Measurements from ENCODE around the gene KDM4B. TPM values are rescaled to one million over a fixed set of nuclear protein-coding genes. Genes with fewer than 3 reads are reported as not detected.
A peak's percentile ranks its signal among the peaks of the same experiment; 100 is the strongest.

The KDM4B gene
- total and polyA plus RNA-seq, 10 of the 15 experiments (the other 5 are each of a cell fraction or from before 2014, with no cell fraction given), result 0.47 to 49.6 (median 16.2) TPM

DNA sequence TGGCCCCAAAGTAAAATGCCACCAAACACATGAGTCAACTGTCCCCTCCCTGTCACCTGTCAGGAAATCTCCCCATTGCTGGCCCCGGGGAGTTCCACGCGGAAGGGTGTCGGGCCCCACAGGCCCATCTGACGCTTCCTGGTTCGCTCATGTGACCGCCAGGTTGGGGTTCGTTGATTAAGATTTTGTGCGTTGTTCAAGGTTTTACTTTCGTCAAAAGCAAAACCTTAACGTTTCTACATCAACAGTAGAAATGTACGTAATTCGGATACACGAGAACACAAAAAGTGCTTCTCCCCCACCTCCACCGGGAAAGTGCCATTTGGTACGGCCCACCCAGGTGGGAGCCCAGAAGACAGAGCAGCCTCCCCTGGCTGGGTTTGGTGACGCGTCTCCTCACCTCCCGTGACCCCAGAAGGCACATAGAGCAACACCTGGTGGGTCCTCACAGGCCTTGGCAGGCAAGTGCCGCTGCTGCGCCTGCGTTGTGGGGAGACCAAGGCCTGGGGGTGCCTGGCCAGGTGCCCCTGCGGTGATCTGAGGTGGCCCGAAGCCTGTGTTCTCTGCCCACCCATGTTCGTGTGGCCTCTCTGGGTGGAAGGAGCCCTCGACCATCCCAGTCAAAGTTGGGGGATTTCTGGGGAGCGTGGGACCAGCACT, 161.6 kb downstream of the KDM4B start (continued):
- TF ChIP-seq SIX5 (IDR thresholded peaks at IDR 0.05; ENCODE audit: low read depth, low read length, severe bottlenecking), result no peak
- peak; percentile 73; the same call in 1 of the 2 replicates for TF ChIP-seq CREM (IDR thresholded peaks at IDR 0.05; ENCODE audit: low read depth)
- TF ChIP-seq PKNOX1 (IDR thresholded peaks at IDR 0.05), result peak; percentile 79
- TF ChIP-seq, protein P1, sequence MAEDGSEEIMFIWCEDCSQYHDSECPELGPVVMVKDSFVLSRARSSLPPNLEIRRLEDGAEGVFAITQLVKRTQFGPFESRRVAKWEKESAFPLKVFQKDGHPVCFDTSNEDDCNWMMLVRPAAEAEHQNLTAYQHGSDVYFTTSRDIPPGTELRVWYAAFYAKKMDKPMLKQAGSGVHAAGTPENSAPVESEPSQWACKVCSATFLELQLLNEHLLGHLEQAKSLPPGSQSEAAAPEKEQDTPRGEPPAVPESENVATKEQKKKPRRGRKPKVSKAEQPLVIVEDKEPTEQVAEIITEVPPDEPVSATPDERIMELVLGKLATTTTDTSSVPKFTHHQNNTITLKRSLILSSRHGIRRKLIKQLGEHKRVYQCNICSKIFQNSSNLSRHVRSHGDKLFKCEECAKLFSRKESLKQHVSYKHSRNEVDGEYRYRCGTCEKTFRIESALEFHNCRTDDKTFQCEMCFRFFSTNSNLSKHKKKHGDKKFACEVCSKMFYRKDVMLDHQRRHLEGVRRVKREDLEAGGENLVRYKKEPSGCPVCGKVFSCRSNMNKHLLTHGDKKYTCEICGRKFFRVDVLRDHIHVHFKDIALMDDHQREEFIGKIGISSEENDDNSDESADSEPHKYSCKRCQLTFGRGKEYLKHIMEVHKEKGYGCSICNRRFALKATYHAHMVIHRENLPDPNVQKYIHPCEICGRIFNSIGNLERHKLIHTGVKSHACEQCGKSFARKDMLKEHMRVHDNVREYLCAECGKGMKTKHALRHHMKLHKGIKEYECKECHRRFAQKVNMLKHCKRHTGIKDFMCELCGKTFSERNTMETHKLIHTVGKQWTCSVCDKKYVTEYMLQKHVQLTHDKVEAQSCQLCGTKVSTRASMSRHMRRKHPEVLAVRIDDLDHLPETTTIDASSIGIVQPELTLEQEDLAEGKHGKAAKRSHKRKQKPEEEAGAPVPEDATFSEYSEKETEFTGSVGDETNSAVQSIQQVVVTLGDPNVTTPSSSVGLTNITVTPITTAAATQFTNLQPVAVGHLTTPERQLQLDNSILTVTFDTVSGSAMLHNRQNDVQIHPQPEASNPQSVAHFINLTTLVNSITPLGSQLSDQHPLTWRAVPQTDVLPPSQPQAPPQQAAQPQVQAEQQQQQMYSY (CRISPR knock-in tag; IDR thresholded peaks at IDR 0.05), result no peak
- peak; percentile 88; the same call in 1 of the 2 replicates for TF ChIP-seq MTA3 (IDR thresholded peaks at IDR 0.05; ENCODE audit: borderline replicate concordance, low read length)
- 0 out of 2 replicates have a peak, but pooled peaks have one; percentile 29 for TF ChIP-seq NRF1 (conservative IDR thresholded peaks at IDR 0.05; ENCODE audit: low read depth, low read length)
- TF ChIP-seq KDM1A (IDR thresholded peaks at IDR 0.05; ENCODE audit: borderline replicate concordance), result no peak
- no peak; the same call in 1 of the 2 replicates for TF ChIP-seq JUNB (IDR thresholded peaks at IDR 0.05)
- TF ChIP-seq ETV6 (conservative IDR thresholded peaks at IDR 0.05 in 1 of 2, IDR thresholded peaks at IDR 0.05 in 1 of 2; ENCODE audit: borderline replicate concordance in 1 of 2, low read depth in 1 of 2), result 0 out of 4 replicates have a peak, but pooled peaks of 1 of the 2 experiments have one; percentile 12
- 0 out of 2 replicates have a peak, but pooled peaks have one; percentile 44 for TF ChIP-seq NFIC (IDR thresholded peaks at IDR 0.05; ENCODE audit: low read depth, low read length)
- TF ChIP-seq SKIL (IDR thresholded peaks at IDR 0.05; ENCODE audit: low read depth, poor library complexity, severe bottlenecking), result peak; percentile 54
- no peak for TF ChIP-seq GABPA (IDR thresholded peaks at IDR 0.05; ENCODE audit: low read depth)
- no peak for TF ChIP-seq SREBF2 (IDR thresholded peaks at IDR 0.05; ENCODE audit: low read length)
- TF ChIP-seq ZNF622 (IDR thresholded peaks at IDR 0.05), result no peak
- TF ChIP-seq SMARCA5 (IDR thresholded peaks at IDR 0.05), result peak; percentile 89
- TF ChIP-seq IKZF2 (IDR thresholded peaks at IDR 0.05), result no peak; a peak in 1 of 4 replicates
- TF ChIP-seq CBX3 (IDR thresholded peaks at IDR 0.05; ENCODE audit: borderline replicate concordance, low read depth), result no peak
- peak; percentile 52; the same call in 1 of the 2 replicates for TF ChIP-seq JUND (IDR thresholded peaks at IDR 0.05; ENCODE audit: low read depth, low read length)
- no peak; the same call in none of the 2 replicates for TF ChIP-seq IRF4 (IDR thresholded peaks at IDR 0.05; ENCODE audit: low read depth, low read length)
- 0 out of 2 replicates have a peak, but pooled peaks have one; percentile 8 for TF ChIP-seq RAD21 (IDR thresholded peaks at IDR 0.05; ENCODE audit: insufficient read depth, low read depth, low read length)

Measured in GM12878 (cell line).